ENCODE data around the gene MFGE8. TPM values are rescaled to one million over a fixed set of nuclear protein-coding genes. Genes with fewer than 3 reads are reported as not detected.
A peak's percentile ranks its signal among the peaks of the same experiment; 100 is the strongest.

MFGE8 gene
- total and polyA plus RNA-seq, 9 of the 15 experiments (the other 6 are each of a cell fraction or from before 2014, with no cell fraction given) = 2.3 to 142 (median 62.3) TPM

GRCh38 chr15:88904624-88905327 is 8.4 kb downstream of the MFGE8 start (continued):
- TF ChIP-seq RBM39 (optimal IDR thresholded peaks at IDR 0.05; ENCODE audit: low read depth, low read length) (no peak), MAFG (tag; conservative IDR thresholded peaks at IDR 0.05) (no peak), CHAMP1 (IDR thresholded peaks at IDR 0.05) (no peak), SRSF7 (optimal IDR thresholded peaks at IDR 0.05; ENCODE audit: low read depth, low read length) (no peak), ZNF239 (CRISPR knock-in tag; IDR thresholded peaks at IDR 0.05) (peak; percentile 22; the same call in 1 of the 2 replicates), CTBP1 (IDR thresholded peaks at IDR 0.05; ENCODE audit: borderline replicate concordance) (peak; percentile 81; the same call in 1 of the 2 replicates), ETS2 (tag; IDR thresholded peaks at IDR 0.05; ENCODE audit: borderline replicate concordance, poor library complexity, severe bottlenecking) (no peak), FIP1L1 (IDR thresholded peaks at IDR 0.05; ENCODE audit: low read depth, low read length, poor library complexity, severe bottlenecking) (no peak), SMARCA5 (IDR thresholded peaks at IDR 0.05) (no peak), ZC3H11A (IDR thresholded peaks at IDR 0.05; ENCODE audit: low read depth, low read length) (no peak), ZBTB7A (IDR thresholded peaks at IDR 0.05; ENCODE audit: borderline replicate concordance, control insufficient read depth, low read depth, low read length) (peak; percentile 52; the same call in 1 of the 2 replicates), TEAD1 (CRISPR knock-in tag; IDR thresholded peaks at IDR 0.05) (no peak), NCOR1 (IDR thresholded peaks at IDR 0.05) (no peak; the same call in 1 of the 2 replicates), GTF2A2 (tag; IDR thresholded peaks at IDR 0.05) (no peak), THRAP3 (IDR thresholded peaks at IDR 0.05; ENCODE audit: borderline replicate concordance) (no peak), MYBL2 (IDR thresholded peaks at IDR 0.05; ENCODE audit: low read depth) (no peak), MYBL2 (CRISPR knock-in tag; IDR thresholded peaks at IDR 0.05; ENCODE audit: borderline replicate concordance) (no peak), ZNF24 (IDR thresholded peaks at IDR 0.05) (no peak)
- TF ChIP-seq, protein P1, sequence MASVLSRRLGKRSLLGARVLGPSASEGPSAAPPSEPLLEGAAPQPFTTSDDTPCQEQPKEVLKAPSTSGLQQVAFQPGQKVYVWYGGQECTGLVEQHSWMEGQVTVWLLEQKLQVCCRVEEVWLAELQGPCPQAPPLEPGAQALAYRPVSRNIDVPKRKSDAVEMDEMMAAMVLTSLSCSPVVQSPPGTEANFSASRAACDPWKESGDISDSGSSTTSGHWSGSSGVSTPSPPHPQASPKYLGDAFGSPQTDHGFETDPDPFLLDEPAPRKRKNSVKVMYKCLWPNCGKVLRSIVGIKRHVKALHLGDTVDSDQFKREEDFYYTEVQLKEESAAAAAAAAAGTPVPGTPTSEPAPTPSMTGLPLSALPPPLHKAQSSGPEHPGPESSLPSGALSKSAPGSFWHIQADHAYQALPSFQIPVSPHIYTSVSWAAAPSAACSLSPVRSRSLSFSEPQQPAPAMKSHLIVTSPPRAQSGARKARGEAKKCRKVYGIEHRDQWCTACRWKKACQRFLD (CRISPR knock-in tag; IDR thresholded peaks at IDR 0.05) = no peak
- TF ChIP-seq, protein P2, sequence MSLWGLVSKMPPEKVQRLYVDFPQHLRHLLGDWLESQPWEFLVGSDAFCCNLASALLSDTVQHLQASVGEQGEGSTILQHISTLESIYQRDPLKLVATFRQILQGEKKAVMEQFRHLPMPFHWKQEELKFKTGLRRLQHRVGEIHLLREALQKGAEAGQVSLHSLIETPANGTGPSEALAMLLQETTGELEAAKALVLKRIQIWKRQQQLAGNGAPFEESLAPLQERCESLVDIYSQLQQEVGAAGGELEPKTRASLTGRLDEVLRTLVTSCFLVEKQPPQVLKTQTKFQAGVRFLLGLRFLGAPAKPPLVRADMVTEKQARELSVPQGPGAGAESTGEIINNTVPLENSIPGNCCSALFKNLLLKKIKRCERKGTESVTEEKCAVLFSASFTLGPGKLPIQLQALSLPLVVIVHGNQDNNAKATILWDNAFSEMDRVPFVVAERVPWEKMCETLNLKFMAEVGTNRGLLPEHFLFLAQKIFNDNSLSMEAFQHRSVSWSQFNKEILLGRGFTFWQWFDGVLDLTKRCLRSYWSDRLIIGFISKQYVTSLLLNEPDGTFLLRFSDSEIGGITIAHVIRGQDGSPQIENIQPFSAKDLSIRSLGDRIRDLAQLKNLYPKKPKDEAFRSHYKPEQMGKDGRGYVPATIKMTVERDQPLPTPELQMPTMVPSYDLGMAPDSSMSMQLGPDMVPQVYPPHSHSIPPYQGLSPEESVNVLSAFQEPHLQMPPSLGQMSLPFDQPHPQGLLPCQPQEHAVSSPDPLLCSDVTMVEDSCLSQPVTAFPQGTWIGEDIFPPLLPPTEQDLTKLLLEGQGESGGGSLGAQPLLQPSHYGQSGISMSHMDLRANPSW (CRISPR knock-in tag; IDR thresholded peaks at IDR 0.05) = no peak
- TF ChIP-seq, protein P3, sequence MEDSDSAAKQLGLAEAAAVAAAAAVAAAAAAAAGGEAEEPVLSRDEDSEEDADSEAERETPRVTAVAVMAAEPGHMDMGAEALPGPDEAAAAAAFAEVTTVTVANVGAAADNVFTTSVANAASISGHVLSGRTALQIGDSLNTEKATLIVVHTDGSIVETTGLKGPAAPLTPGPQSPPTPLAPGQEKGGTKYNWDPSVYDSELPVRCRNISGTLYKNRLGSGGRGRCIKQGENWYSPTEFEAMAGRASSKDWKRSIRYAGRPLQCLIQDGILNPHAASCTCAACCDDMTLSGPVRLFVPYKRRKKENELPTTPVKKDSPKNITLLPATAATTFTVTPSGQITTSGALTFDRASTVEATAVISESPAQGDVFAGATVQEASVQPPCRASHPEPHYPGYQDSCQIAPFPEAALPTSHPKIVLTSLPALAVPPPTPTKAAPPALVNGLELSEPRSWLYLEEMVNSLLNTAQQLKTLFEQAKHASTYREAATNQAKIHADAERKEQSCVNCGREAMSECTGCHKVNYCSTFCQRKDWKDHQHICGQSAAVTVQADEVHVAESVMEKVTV (CRISPR knock-in tag; IDR thresholded peaks at IDR 0.05) = peak; percentile 92

Measured in K562 (cell line).